ENCODE data around the gene MSI2. TPM values are rescaled to one million over a fixed set of nuclear protein-coding genes. Genes with fewer than 3 reads are reported as not detected.

The MSI2 gene
- total RNA-seq, 1 donor from 2014 or later = 60.6 TPM

DNA sequence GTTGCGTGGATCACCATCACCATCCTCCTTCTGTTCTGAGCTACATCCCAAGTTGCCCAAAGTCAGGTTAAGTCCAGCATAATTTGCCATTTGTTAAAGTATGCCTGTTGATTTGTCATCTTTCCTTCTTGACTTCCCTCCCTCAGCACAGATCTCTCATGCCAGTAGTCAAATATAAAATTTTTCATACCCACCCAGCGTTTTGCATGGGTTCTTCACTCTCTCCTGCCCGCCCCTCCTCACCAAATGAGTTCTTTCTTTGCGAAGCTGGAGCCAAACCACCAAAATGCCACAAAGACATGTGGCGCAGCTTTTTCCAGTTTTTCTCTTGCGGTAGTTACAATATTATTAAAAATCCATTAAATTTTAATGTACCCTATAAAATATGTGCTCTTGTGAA, 167.2 kb downstream of the MSI2 start:
- H3K4me3 Mint-ChIP-seq (ENCODE audit: unreplicated experiment) = no peak overlapping the region
- H3K4me1 Mint-ChIP-seq (ENCODE audit: unreplicated experiment) = peaks cover 25% of the 10 kb centered on the region
- no peak for DNase-seq (ENCODE audit: low spot score)
- no peak overlapping the region for H3K27ac Mint-ChIP-seq (ENCODE audit: unreplicated experiment)
- H3K9me3 Mint-ChIP-seq (ENCODE audit: unreplicated experiment) = no peaks in the 10 kb centered on the region
- H3K36me3 Mint-ChIP-seq (ENCODE audit: low read depth, unreplicated experiment) = no peaks in the 10 kb centered on the region
- no peak for TF ChIP-seq CTCF (IDR thresholded peaks at IDR 0.05; ENCODE audit: unreplicated experiment)
- no peaks in the 10 kb centered on the region for H3K27me3 Mint-ChIP-seq (ENCODE audit: unreplicated experiment)

DNA sequence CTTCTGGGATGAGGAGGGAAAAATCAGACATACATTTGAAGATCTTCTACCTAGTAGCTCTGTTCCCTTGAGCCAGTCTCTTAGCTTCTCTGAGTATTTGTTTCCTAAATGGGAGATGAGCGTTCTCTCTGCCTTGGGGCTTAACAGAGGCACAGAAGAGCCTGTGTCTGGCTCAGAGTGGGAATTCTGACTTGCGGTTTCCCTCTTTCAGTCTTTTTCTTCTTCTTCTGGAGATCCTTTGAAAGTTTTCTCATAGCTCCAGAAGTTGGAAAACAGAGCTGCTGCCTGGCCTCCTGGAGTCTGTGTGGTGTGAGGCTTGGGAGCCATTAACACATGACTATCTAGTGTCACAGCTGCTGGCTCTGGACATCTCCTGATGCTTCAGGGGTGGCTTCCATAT, 167.9 kb downstream of the MSI2 start:
- TF ChIP-seq CTCF (IDR thresholded peaks at IDR 0.05; ENCODE audit: unreplicated experiment) = no peak
- DNase-seq (ENCODE audit: low spot score) = no peak
- Mint-ChIP-seq H3K4me3 (ENCODE audit: unreplicated experiment) (no peak overlapping the region), H3K27ac (ENCODE audit: unreplicated experiment) (no peak overlapping the region), H3K36me3 (ENCODE audit: low read depth, unreplicated experiment) (no peaks in the 10 kb centered on the region), H3K9me3 (ENCODE audit: unreplicated experiment) (no peaks in the 10 kb centered on the region), H3K27me3 (ENCODE audit: unreplicated experiment) (no peaks in the 10 kb centered on the region), H3K4me1 (ENCODE audit: unreplicated experiment) (peaks cover 31% of the 10 kb centered on the region)

DNA sequence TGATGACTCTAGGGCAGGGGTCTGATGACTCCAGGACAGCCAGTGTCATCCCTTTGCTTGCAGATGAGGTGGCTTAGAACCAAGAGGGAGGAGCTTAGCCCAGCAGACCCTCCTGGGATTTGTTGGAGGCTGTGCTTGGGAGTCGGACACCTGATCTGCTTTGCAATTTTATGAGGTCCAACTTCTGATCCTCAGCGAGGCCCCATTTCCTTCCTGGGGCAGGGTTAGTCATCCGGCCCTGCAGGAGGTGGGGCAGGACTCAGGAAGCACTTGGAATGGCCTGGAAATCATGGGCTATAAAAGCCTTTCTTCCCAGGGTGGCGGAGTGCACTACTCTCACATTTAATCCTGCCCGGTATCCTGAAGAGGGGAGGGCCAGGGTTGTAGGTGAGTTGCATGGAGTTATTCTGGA, 168.5 kb downstream of the MSI2 start:
- no peaks in the 10 kb centered on the region for H3K27me3 Mint-ChIP-seq (ENCODE audit: unreplicated experiment)

GRCh38 chr17:57425431-57425830, 169.1 kb downstream of the MSI2 start:
- peaks cover 33% of the 10 kb centered on the region for H3K4me1 Mint-ChIP-seq (ENCODE audit: unreplicated experiment)
- TF ChIP-seq CTCF (IDR thresholded peaks at IDR 0.05; ENCODE audit: unreplicated experiment) = no peak
- H3K27me3 Mint-ChIP-seq (ENCODE audit: unreplicated experiment) = no peaks in the 10 kb centered on the region
- no peak for DNase-seq (ENCODE audit: low spot score)
- H3K4me3 Mint-ChIP-seq (ENCODE audit: unreplicated experiment) = no peak overlapping the region
- H3K27ac Mint-ChIP-seq (ENCODE audit: unreplicated experiment) = no peak overlapping the region
- H3K9me3 Mint-ChIP-seq (ENCODE audit: unreplicated experiment) = no peaks in the 10 kb centered on the region
- H3K36me3 Mint-ChIP-seq (ENCODE audit: low read depth, unreplicated experiment) = no peaks in the 10 kb centered on the region

More for the DNA sequence above, 168.5 kb downstream of the MSI2 start:
- no peak for TF ChIP-seq CTCF (IDR thresholded peaks at IDR 0.05; ENCODE audit: unreplicated experiment)
- DNase-seq (ENCODE audit: low spot score) = peak; percentile 40
- Mint-ChIP-seq H3K4me3 (ENCODE audit: unreplicated experiment) (no peak overlapping the region), H3K36me3 (ENCODE audit: low read depth, unreplicated experiment) (no peaks in the 10 kb centered on the region), H3K9me3 (ENCODE audit: unreplicated experiment) (no peaks in the 10 kb centered on the region), H3K27ac (ENCODE audit: unreplicated experiment) (peak overlapping the region; percentile 70), H3K4me1 (ENCODE audit: unreplicated experiment) (peaks cover 32% of the 10 kb centered on the region)

GRCh38 chr17:57425903-57426880, 169.9 kb downstream of the MSI2 start:
- Mint-ChIP-seq H3K4me1 (ENCODE audit: unreplicated experiment) (peaks cover 41% of the 10 kb centered on the region), H3K9me3 (ENCODE audit: unreplicated experiment) (no peaks in the 10 kb centered on the region), H3K27ac (ENCODE audit: unreplicated experiment) (peak overlapping the region; percentile 9), H3K27me3 (ENCODE audit: unreplicated experiment) (no peaks in the 10 kb centered on the region), H3K36me3 (ENCODE audit: low read depth, unreplicated experiment) (no peaks in the 10 kb centered on the region), H3K4me3 (ENCODE audit: unreplicated experiment) (no peak overlapping the region)
- DNase-seq (ENCODE audit: low spot score) = no peak
- no peak for TF ChIP-seq CTCF (IDR thresholded peaks at IDR 0.05; ENCODE audit: unreplicated experiment)

Data from endothelial cell (in vitro differentiated cells).